Activated CD4-positive, CD25-positive, alpha-beta regulatory T cell treated with anti-CD3 and anti-CD28 coated beads, Interleukin-2, amount 50 U/mL, for 72 hours (primary cell): ENCODE measurements around the gene BBS10.
A peak's percentile ranks its signal among the peaks of the same experiment; 100 is the strongest.
"Not testable (repeated sequence)": the region's sequence is repeated elsewhere in the genome, so short reads cannot be mapped to it uniquely, and the experiment has no call there.

Source experiments
- DNase-seq: peaks from one replicate; pipeline ENCODE4 v3.0.0; 2021

The BBS10 gene

DNA sequence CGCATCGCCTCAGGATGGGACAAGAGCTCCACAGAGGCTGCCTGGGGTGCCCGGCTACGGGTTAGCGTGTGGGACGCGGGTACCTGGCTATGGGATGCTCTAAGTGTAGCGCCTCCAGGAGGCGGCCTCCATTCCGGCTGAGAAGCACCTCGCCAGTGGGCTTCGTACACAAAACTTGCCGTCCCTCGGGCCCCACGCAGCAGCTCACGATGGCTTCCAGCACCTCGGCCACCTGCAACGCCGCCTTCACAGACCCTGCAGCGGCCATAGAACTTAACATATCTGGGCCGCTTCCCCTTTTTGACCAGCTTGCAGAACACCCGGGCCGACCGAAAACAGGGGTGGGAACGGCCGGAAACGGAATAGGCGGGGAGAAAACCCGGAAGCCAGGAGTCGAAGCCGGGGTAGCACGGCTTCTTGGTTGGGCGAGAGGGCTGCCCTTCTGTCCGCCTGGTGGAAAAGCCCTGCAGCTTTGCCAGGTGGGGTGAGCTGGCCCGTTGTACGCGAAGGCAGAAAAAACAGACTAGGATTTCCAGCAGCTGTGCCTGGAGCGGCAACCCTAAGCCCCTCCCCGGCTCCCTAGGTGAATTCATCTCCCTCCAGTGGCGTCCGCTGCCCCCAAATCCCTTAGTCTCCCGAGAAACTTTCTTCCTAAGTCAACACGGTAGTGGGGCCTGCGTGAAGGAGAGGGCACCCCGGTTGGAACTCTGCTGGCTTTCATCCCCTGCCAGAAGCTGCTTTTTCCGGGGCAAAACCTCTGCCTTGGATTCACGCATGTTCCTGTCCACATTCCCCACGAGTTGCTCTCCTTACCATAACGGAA is at the start of gene BBS10:
BBS10 (minus strand) TSS at position 337 of the 823 bp plus-strand sequence; CDS start at position 280, 57 bp downstream.
- DNase-seq = peak; percentile 82

DNA sequence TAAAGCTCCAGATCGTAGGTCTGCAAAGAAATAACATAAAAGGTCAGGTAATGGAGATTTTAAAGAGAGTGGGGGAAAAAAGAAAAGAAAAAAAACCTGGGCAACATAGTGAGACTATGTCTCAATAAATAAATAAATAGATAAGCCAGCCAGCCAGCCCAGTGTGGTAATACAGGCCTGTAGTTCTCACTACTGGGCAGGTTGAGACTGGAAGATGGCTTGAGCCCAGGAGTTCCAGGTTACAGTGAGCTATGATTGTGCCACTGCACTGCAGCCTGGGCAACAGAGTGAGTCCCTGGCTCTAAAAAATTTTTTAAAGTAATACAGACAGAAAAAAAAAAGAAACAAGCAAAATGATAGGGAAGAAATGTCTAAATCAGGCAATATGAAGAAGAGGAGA is 43.2 kb upstream of the BBS10 start:
- no peak for DNase-seq

DNA sequence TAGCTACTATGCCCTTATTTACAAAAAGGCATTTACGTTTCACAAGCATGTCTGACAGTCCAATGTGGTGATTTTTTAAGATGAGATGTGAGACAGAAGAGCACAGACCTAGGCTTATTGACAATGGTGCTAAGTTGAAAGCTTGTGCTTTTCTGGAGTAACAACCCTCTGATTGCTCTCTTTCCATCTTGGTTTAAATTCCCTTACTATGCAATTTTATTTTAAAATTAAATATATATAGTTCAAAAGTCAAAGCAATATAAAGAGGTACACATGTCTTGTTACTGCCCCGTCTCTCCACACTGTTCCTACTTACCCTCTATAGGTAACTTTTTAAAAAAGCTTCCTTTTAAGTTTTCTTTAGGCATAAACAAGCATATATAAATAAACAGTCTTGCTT is 39.4 kb upstream of the BBS10 start:
- no peak for DNase-seq

DNA sequence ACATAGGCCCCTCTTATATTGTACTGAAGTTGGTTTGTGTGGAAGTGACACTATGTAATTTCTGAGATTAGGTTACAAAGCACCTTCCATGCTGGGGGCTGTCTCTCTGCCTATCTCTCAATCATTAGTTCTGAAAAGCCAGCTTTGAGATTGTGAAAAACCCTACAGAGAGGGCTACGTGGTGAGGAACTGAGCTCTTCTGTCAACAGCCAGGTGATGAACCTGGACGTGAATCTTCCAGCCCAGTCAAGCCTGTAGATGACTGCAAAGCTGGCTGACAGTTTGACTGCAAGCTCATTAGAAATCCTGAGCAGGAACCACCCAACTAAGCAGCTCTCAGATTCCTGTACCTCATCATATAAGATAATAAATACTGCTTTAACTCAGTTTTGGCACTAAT is 36.3 kb upstream of the BBS10 start:
- DNase-seq = no peak

DNA sequence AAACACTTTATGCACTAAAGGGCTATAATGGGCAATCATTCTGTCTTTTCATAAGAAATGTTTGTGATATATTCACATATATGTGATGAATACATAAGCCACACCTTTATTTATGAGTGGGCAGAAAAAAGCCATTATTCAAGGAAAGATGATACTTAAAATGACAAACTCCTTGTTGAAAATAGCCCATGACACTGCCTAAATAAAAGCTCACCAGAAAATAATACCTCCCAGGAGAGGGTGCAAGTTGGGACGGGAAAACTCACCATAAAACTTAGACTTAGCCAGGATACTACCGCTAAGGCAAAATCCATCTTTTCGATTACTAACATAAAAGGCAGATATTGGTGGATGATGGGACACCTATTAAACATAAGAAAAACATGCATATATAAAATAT is 35.8 kb upstream of the BBS10 start:
- DNase-seq = no peak

DNA sequence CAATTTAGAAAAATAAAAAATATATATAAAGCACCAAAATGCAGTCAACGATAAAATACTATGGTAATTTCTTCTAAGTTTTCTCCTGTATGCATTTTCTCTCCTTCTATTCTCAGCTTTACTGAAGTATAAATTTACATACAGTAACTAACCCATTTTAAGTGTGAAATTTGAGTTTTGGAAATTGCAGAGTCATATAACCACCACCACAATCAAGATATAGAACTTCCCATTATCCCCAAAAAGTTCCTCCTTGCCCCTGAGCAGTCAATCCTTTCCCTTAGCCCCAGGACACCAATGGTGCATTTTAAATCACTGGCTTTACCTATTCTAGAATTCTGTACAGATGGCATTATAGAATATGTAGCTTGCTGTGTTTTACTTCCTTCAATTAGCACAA is 31.0 kb upstream of the BBS10 start:
- DNase-seq = no peak

DNA sequence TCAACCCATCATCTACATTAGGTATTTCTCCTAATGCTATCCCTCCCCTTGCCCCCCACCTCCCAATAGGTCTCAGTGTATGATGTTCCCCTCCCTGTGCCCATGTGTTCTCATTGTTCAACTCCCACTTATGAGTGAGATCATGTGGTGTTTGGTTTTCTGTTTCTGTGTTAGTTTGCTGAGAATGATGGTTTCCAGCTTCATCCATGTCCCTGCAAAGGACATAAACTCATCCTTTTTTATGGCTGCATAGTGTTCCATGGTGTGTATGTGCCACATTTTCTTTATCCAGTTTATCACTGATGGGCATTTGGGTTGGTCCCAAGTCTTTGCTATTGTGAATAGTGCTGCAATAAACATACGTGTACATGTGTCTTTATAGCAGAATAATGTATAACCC is 28.7 kb upstream of the BBS10 start:
- DNase-seq = not testable (repeated sequence)

DNA sequence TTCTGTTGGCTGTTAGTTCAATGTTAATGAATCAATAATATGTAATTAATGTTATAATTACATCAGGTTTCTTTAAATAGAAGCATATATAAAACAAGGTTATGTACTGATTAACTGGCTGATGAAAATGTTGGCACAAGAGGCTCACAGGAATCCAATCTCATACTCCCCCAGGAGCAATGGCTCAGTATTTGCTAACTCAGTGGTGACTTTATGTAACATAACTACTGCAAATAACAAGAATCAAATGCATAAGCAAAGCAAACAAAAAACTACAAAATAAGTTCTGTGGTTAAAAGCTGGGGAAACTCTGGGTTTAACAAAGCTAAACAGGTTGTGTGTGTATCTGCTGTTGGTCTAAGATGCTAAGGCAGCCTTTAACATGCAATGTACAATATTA is 27.7 kb upstream of the BBS10 start:
- DNase-seq = no peak

DNA sequence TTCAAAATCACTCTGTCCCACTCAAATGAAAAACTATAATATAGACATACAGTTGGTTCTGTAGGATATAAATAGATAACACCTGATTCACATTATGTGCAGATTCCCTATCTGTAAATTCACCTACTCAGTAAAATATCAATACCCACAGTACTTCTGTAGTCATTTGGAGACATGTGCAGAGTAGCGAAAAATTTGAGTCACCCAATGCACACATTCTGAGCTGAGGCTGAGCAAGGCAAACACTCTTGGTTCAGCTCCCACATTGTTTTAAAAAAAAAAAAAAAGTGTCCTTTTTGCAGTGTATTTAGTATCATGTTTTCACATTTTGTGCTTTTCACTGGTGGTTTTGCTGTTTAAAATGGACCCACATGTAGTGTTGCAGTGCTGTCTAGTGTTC is 27.3 kb upstream of the BBS10 start:
- DNase-seq = no peak

DNA sequence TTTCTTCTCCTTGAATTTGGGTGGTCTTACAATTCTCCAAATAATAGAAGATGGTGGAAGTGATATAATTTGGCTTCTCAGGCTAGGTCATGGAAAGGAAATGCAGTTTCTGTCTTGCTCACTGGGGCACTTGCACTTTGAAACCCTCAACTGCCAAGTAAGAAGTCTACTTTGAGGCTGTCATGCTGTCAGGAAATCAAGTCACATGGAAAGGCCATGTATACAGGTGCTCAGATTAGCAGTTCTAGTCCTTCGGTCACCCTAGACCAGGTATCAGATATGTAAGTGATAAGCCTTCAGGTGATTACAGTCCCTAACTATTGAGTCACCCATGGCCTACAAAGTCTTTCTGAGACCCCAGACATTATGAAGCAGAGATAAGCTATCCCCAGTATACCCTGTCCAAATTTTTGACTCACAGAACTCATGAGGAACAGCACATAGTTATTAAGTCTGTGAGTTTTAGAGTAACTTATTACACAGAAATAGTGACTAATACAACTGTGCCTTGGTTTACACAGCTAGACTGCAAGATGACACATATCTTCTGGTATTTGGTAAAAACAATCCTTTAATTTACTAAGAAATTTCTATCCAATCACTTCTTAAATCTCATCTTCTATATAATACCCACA is 26.3 kb upstream of the BBS10 start:
- DNase-seq = no peak

DNA sequence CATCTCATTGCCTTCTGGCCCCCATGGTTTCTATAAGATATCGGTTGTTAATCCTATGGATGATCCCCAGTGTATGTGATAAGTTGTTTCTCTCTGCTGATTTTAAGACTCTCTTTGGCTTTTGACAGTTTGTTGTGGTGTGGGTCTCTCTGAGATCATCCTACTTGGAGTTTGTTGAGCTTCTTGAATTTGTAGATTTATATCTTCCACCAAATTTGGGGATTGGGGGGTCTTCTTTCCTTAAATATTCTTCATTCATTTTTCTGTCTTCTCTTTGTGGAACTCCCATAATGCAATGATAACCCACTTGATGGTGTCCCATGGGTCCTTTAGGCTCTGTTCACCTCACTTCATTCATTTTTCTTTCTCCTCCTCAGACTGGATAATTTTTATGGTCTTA is 20.0 kb upstream of the BBS10 start:
- no peak for DNase-seq

DNA sequence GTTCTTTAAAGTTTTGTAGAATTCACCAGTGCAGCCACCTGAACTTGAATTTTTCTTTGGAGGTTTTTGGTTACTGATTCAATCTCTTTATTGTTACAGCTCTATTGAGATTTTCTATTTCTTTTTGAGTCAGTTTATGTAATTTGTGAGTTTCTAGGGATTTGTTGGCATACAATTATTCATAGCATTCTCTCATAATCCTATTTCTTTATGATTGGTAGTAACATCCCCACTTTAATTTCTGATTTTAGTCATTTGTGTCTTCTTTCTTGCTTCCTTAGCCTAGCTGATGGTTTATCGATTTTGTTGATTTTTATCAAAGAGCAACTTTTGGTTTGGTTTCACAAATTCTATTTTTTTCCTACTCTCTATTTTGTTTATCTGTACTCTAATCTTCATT is 17.9 kb upstream of the BBS10 start:
- DNase-seq = no peak

DNA sequence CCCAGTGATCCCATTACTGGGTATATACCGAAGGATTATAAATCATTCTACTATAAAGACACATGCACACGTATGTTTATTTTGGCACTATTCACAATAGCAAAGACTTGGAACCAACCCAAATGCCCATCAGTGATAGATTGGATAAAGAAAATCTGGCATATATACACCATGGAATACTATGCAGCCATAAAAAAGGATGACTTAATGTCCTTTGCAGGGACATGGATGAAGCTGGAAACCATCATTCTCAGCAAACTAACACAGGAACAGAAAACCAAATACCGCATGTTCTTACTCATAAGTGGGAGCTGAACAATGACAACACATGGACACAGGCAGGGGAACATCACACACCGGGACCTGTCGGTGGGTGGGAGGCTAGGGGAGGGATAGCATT is 15.9 kb upstream of the BBS10 start:
- DNase-seq = not testable (repeated sequence)

DNA sequence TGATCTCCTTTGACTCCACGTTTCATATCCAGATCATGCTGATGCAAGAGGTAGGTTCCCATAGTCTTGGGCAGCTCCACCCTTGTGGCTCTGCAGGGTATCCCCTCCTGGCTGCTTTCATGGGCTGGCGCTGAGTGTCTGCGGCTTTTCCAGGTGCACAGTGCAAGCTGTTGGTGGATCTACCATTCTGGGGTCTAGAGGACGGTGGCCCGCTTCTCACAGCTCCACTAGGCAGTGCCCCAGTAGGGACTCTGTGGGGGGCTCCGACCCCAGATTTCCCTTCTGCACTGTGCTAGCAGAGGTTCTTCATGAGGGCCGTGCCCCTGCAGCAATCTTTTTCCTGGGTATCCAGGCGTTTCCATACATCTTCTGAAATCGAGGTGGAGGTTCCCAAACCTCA is 12.1 kb upstream of the BBS10 start:
- DNase-seq = no peak

DNA sequence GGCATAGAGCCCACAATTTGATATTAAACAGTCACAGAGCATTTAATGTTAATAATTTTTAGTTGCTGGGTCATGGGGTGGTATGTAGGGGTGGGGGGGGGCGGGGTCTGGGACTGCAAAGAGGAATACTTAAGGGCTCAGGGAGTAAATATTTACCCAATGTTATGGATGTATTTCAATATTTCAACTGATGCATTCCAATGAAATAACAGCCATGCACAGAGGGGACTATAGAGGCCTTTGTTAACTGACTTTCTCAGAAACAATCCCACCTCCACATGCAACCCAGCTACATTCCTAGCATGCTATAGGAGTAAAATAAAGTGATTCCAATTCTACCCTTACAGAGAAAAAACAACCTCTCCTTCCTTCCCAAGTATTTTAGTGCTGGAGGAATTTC is 7.9 kb upstream of the BBS10 start:
- no peak for DNase-seq

DNA sequence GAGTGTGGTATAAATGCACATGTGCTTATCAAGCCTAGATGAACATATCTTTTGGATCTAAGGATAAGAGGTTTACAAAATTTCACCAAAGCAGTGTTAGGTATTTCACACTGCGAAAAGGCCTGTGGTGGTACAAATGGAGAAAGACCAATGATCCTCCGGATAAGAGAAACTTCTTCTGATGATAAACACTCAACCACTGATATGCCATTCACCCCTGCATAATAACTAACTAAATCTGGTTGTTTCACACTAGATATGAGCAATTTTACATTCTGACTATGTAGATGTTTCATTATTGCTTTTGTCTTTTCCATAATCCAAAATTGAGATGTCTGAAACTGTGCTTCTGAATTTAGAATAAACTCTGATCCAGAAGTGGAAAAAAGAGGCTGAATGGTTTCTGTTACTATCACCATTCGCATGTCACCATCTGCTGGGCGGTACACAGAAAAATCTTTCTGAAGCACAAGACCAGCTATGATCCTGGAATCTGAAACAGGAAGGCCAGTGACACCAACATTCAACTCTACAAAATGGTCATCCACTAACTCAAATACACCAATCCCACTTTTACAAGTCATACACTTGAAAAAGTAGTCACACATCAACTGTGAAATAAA is 1.3 kb downstream of the BBS10 start:
- no peak for DNase-seq

DNA sequence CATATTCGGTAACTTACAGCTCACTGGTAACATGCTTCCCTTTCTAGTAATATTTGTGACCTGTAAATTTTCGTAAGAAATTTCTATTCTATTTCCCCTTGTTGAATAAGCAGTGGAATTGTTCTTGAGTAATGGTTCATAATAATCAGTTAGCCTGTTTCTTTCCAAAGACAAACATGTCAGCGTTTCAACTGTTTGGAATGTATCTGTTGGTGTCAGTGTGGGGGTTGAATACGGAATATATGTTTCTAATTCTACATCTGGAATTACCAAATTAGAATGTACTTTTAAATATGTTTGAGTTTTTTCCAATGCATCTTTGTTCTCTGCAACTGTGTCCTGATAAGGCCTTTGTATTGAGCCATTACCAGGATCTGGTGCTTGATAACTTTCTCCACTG is 2.0 kb downstream of the BBS10 start:
- no peak for DNase-seq

DNA sequence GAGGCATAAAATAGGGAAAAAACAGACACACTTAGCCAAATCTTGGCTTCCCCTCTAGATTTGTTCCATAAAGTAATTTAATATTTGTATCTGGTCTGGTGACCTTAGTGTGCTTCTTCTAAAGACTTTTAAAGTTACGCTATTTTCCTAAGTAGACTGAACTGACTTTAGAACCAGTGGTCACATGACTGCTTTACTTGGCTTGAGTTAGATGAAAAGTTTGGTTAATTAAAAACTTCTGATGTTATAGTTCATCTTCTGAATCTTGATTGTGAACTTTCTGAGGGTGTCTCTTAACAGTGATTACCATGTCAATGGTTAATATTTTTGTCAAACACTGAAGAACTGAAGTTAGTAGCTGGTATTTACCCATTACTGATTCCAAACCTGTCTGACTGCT is 2.6 kb downstream of the BBS10 start:
- no peak for DNase-seq

DNA sequence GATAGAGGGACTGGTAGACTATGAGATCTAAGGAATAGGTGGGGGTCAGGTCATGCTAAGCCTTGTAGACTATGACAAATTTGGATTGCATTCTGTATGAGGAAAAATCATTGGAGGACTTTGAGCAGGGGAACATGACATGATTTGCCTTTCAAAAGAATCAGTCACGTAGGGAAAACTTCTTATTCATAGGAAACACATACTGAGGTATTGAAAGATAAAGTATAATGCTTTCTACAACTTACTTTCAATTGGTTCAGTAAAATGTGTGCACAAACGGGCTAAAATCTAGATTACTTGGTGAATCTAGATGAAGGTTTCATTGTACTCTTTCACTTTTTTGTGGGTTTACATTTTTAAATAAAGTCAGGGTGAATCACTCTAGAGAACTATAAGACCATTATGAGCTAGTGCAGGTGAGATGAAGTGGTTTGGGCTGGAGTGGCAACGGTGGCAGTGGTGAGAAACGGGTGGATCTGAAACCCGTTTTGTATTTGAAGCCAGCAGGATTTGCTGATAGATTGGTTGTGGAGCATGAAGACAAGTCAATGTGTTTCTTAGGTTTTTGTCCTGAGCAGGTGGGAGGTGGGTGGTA is 6.7 kb downstream of the BBS10 start:
- no peak for DNase-seq

DNA sequence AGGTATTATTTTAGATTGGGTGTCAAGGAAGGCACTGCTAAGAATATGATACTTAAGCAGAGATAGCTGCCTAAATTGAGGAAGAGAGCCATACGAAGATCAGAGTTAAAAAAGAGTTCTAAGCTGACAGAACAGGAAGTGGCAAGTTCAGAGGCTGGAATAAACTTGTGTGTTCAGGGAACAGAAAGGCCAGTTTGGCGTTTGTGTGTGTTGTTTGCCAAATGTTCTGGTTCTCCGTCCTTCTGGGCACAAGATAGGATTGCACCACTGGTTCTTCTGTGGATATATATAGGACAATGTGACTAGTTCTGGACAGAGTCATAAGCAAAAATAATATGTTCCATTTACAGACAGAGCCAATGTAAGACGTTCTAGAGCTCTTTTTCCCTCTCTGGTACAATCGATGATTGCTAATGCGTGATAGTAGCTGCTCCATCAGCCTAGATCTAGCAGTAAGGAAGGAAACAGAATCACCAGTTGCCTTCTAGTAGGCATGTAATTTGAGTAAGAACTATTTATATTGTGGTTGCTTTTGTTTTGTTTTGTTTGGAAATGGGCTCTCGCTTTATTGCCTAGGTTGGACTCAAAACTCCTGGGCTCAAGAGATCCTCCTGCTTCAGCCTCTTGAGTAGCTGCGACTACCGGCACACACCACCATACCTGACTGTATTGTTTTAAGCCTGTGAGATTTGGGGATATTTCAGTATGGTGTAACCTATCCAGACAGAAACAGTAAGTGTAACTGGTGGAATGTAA is 7.4 kb downstream of the BBS10 start:
- no peak for DNase-seq

DNA sequence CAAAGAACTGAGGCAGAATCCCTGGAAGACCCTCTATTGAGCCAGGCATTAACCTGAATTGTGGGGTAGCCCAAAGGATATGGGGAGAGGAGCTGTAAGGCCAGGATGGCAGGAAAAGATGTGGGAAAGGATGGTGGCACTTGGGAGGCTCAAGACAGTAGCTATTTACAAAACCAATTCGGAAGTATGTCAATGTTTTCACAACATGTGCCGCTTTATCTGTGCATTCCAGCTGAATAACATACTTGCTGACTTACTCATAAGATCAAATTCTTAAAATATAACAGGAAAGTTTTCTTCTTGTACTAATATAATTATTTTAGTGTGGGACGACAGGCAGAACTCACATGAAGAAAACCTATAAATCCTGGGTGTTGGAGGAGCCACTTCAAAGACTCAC is 10.6 kb downstream of the BBS10 start:
- no peak for DNase-seq

DNA sequence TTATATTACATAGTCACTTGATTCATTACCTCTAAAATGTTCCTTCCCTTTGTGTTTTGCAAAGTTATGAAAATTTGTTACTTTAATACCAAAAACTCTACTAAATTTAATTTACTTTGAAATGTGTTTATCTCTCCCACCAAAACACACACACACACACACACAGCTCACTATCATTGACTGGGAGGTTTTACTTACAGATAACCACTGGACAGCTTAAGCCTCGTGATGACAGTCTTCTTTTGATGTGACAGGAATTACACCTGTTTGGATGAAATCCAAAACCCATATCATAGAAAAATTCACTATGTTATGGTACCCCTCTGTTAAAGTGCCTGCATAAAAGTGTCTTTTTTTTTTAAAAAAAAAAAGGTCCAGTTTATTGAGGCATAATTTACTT is 15.6 kb downstream of the BBS10 start:
- no peak for DNase-seq

DNA sequence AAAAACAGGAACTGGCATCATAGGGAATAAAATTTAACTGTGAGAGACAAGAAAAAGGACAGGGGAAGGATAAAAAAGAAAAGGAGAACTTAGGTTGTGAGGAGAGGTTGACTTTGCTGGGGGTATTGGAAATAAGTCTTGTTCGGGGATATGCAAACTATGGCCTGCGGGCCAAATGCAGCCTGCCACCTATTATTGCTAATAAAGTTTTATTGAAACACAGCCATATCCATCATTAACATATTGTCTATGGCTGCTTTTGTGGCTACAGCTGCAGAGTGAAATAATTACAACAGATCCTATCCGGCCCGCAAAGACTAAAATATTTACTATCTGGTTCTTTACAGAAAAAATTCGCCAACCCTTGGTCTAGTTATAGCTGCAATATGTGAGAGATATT is 18.6 kb downstream of the BBS10 start:
- DNase-seq = no peak
